Measurements from ENCODE around the gene DIPK1A. TPM values are rescaled to one million over a fixed set of nuclear protein-coding genes. Genes with fewer than 3 reads are reported as not detected.

DIPK1A gene
- total RNA-seq, 1 experiment from 2014 or later, result 1.0 TPM

GRCh38 chr1:92992054-92992453 is 30.8 kb upstream of the DIPK1A start:
- Histone ChIP-seq H4K20me1 (ENCODE audit: low read length) (no peaks in the 10 kb centered on the region), H3K9ac (ENCODE audit: low read length) (no peak overlapping the region), H3F3A (ENCODE audit: low read length, unreplicated experiment) (no peaks in the 10 kb centered on the region), H3K4me2 (ENCODE audit: low read length) (no peak overlapping the region), H3K9me3 (ENCODE audit: low read length) (no peaks in the 10 kb centered on the region), H3K79me2 (ENCODE audit: low read length) (no peaks in the 10 kb centered on the region), H3K27me3 (ENCODE audit: low read length) (no peaks in the 10 kb centered on the region), H3K27ac (ENCODE audit: low read length) (no peak overlapping the region), H2AFZ (ENCODE audit: low read length) (no peak overlapping the region), H3K4me3 (ENCODE audit: low read length) (no peak overlapping the region), H3K36me3 (ENCODE audit: low read depth, low read length) (no peaks in the 10 kb centered on the region), H3K9me2 (replicated peaks; ENCODE audit: low read length) (no peaks in the 10 kb centered on the region), H3K4me1 (ENCODE audit: insufficient read depth, low read length) (peaks cover 27% of the 10 kb centered on the region)
- POLR2A ChIA-PET (ENCODE audit: unreplicated experiment), result no interaction called here
- intact Hi-C loops (cut with micrococcal nuclease), result no loop called here
- no peak for TF ChIP-seq EZH2 (IDR thresholded peaks at IDR 0.05; ENCODE audit: low read length, unreplicated experiment)
- TF ChIP-seq, protein P1, sequence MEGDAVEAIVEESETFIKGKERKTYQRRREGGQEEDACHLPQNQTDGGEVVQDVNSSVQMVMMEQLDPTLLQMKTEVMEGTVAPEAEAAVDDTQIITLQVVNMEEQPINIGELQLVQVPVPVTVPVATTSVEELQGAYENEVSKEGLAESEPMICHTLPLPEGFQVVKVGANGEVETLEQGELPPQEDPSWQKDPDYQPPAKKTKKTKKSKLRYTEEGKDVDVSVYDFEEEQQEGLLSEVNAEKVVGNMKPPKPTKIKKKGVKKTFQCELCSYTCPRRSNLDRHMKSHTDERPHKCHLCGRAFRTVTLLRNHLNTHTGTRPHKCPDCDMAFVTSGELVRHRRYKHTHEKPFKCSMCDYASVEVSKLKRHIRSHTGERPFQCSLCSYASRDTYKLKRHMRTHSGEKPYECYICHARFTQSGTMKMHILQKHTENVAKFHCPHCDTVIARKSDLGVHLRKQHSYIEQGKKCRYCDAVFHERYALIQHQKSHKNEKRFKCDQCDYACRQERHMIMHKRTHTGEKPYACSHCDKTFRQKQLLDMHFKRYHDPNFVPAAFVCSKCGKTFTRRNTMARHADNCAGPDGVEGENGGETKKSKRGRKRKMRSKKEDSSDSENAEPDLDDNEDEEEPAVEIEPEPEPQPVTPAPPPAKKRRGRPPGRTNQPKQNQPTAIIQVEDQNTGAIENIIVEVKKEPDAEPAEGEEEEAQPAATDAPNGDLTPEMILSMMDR (conservative IDR thresholded peaks at IDR 0.05; ENCODE audit: low read depth, low read length), result no peak
- TF ChIP-seq EZH2phosphoT487 (IDR thresholded peaks at IDR 0.05; ENCODE audit: borderline replicate concordance, low read length), result no peak
- no peak for DNase-seq
- CTCF ChIA-PET, result no interaction called here
- BruUV-seq (replicated peaks), result no TSS peak
- ATAC-seq, result no peak

- Histone ChIP-seq H3K4me3 (ENCODE audit: low read length) (no peak overlapping the region), H3K79me2 (ENCODE audit: low read length) (no peaks in the 10 kb centered on the region), H3K4me2 (ENCODE audit: low read length) (no peak overlapping the region), H3K4me1 (ENCODE audit: insufficient read depth, low read length) (peaks cover 22% of the 10 kb centered on the region), H3K27me3 (ENCODE audit: low read length) (no peaks in the 10 kb centered on the region), H3F3A (ENCODE audit: low read length, unreplicated experiment) (no peaks in the 10 kb centered on the region), H3K36me3 (ENCODE audit: low read depth, low read length) (no peaks in the 10 kb centered on the region), H3K9me2 (replicated peaks; ENCODE audit: low read length) (no peaks in the 10 kb centered on the region), H3K9ac (ENCODE audit: low read length) (no peak overlapping the region), H3K27ac (ENCODE audit: low read length) (no peak overlapping the region), H4K20me1 (ENCODE audit: low read length) (no peaks in the 10 kb centered on the region), H2AFZ (ENCODE audit: low read length) (no peak overlapping the region), H3K9me3 (ENCODE audit: low read length) (no peaks in the 10 kb centered on the region)
- no peak for ATAC-seq
- CTCF ChIA-PET, result no interaction called here
- TF ChIP-seq EZH2 (IDR thresholded peaks at IDR 0.05; ENCODE audit: low read length, unreplicated experiment), result no peak
- no peak for TF ChIP-seq EZH2phosphoT487 (IDR thresholded peaks at IDR 0.05; ENCODE audit: borderline replicate concordance, low read length)
- TF ChIP-seq, protein P1 (conservative IDR thresholded peaks at IDR 0.05; ENCODE audit: low read depth, low read length), result no peak
- POLR2A ChIA-PET (ENCODE audit: unreplicated experiment), result no interaction called here
- DNase-seq, result no peak
- BruUV-seq (replicated peaks), result no TSS peak
- intact Hi-C loops (cut with micrococcal nuclease), result loop anchor here (1.0 kb wide), 1 partner anchor 9 kb away; no protein-coding TSS in a partner anchor
Observed at GRCh38 chr1:92990828-92991227, 29.6 kb upstream of the DIPK1A start.

- H3F3A ChIP-seq (ENCODE audit: low read length, unreplicated experiment), result no peaks in the 10 kb centered on the region
- H3K27me3 ChIP-seq (ENCODE audit: low read length), result no peaks in the 10 kb centered on the region
- no peak for ATAC-seq
- H2AFZ ChIP-seq (ENCODE audit: low read length), result no peak overlapping the region
- no peak overlapping the region; the same call in 1 of the 2 replicates for H3K4me2 ChIP-seq (ENCODE audit: low read length)
- H3K36me3 ChIP-seq (ENCODE audit: low read depth, low read length), result no peaks in the 10 kb centered on the region
- H3K79me2 ChIP-seq (ENCODE audit: low read length), result no peaks in the 10 kb centered on the region
- TF ChIP-seq EZH2phosphoT487 (IDR thresholded peaks at IDR 0.05; ENCODE audit: borderline replicate concordance, low read length), result no peak
- no peak for TF ChIP-seq EZH2 (IDR thresholded peaks at IDR 0.05; ENCODE audit: low read length, unreplicated experiment)
- TF ChIP-seq, protein P1 (conservative IDR thresholded peaks at IDR 0.05; ENCODE audit: low read depth, low read length), result no peak
- ChIA-PET CTCF (no interaction called here), POLR2A (ENCODE audit: unreplicated experiment) (no interaction called here)
- H3K27ac ChIP-seq (ENCODE audit: low read length), result no peak overlapping the region
- H3K4me3 ChIP-seq (ENCODE audit: low read length), result no peak overlapping the region
- peaks cover 14% of the 10 kb centered on the region for H3K4me1 ChIP-seq (ENCODE audit: insufficient read depth, low read length)
- intact Hi-C loops (cut with micrococcal nuclease), result loop anchor here (1.0 kb wide), 1 partner anchor 10 kb away; no protein-coding TSS in a partner anchor
- no peaks in the 10 kb centered on the region for H3K9me2 ChIP-seq (replicated peaks; ENCODE audit: low read length)
- H3K9me3 ChIP-seq (ENCODE audit: low read length), result no peaks in the 10 kb centered on the region
- no TSS peak for BruUV-seq (replicated peaks)
- DNase-seq, result peak; percentile 30
- no peak overlapping the region for H3K9ac ChIP-seq (ENCODE audit: low read length)
- no peaks in the 10 kb centered on the region for H4K20me1 ChIP-seq (ENCODE audit: low read length)
Observed at GRCh38 chr1:92989936-92990583, 28.8 kb upstream of the DIPK1A start.
